Sigmoid colon (tissue), 7 donors: ENCODE measurements around the gene FOXR1. TPM values are rescaled to one million over a fixed set of nuclear protein-coding genes. Genes with fewer than 3 reads are reported as not detected.

ENCODE experiments used
- DNase-seq: peaks from one replicate; pipeline ENCODE4 v3.0.0-alpha.2; 2019
- H3K27ac ChIP-seq, 4 donors: fragments of 200-600 bp; sonication (generic); one replicate each; pipeline ENCODE4 v1.5.1; 2016 to 2019; ENCODE audit warnings: mild to moderate bottlenecking in 1 of 4
- H3K27me3 ChIP-seq, 3 donors: fragments of 200-600 bp; sonication (generic); one replicate each; pipeline ENCODE4 v1.5.1; 2019; ENCODE audit warnings: mild to moderate bottlenecking in 1 of 3
- H3K36me3 ChIP-seq, 4 donors: fragments of 200-600 bp; sonication (generic); one replicate each; pipeline ENCODE4 v1.5.1; 2016 to 2019
- H3K4me1 ChIP-seq, 4 donors: fragments of 200-600 bp; sonication (generic); one replicate each; pipeline ENCODE4 v1.5.1; 2017 to 2019
- H3K4me3 ChIP-seq, 4 donors: fragments of 200-600 bp; sonication (generic); one replicate each; pipeline ENCODE4 v1.5.1; 2017 to 2019; ENCODE audit warnings: mild to moderate bottlenecking in 2 of 4, moderate library complexity in 1 of 4
- H3K9me3 ChIP-seq, 4 donors: fragments of 200-600 bp in 3 of 4; sonication (generic) in 3 of 4; one replicate each; pipeline versions ENCODE4 v1.5.1 to v1.6.1; 2013 to 2019
- EP300 ChIP-seq, 4 donors: sonication (generic); formaldehyde crosslinking; IDR thresholded peaks; one replicate each; pipeline ENCODE4 v1.6.1; 2017; ENCODE audit warnings: antibody characterized with exemption in 4 of 4
- POLR2A ChIP-seq, 2 donors: fragments of 450-650 bp; IDR thresholded peaks; one replicate each; pipeline ENCODE4 v1.6.1; 2016; ENCODE audit warnings: antibody characterized with exemption in 2 of 2, mild to moderate bottlenecking in 2 of 2, moderate library complexity in 2 of 2
- POLR2AphosphoS5 ChIP-seq, 4 donors: sonication (generic); formaldehyde crosslinking; IDR thresholded peaks; one replicate each; pipeline ENCODE4 v1.6.1; 2017; ENCODE audit warnings: antibody characterized with exemption in 4 of 4
- WGBS, 2 donors: extraction: QIAGEN DNeasy Blood & Tissue Kit; methylation state at CpG; one replicate each; pipeline ENCODE4 v1.1.7; 2013; 5-methylcytosine and 5-hydroxymethylcytosine counted together
- intact Hi-C: fragments of 100-400 bp; cut with DNase I; formaldehyde crosslinking; loops from one replicate; pipeline ENCODE4 v1.15.1; 2023
- polyA plus RNA-seq, 3 donors: library from polyadenylated mRNA; stranded (reverse); fragments of 200-250 nt; gene quantifications; one replicate each; pipeline ENCODE4 v1.2.3, GENCODE V29; 2013
- total RNA-seq, 4 donors: library from RNA; depleted of rRNA; stranded (reverse); fragments of >200 nt; gene quantifications; one replicate each; pipeline ENCODE4 v1.1.0, GENCODE V29; 2016
- TF ChIP-seq, protein P1 (sequence below), 4 experiments: fragments of 450-650 bp in 3 of 4; fragments of 200-600 bp in 1 of 4; IDR thresholded peaks; one replicate each; pipeline ENCODE4 v1.5.1; 2016 to 2019; ENCODE audit warnings: antibody characterized with exemption in 4 of 4, mild to moderate bottlenecking in 3 of 4, moderate library complexity in 2 of 4
- donor health status: healthy with polysubstance abuse.
- donor health status: Bipolar disorder and iron deficiency.
- donor health status: healthy.

The FOXR1 gene
- total and polyA plus RNA-seq, 7 donors = not detected

- TF ChIP-seq POLR2A (IDR thresholded peaks at IDR 0.05) = no peak
- TF ChIP-seq, protein P1, sequence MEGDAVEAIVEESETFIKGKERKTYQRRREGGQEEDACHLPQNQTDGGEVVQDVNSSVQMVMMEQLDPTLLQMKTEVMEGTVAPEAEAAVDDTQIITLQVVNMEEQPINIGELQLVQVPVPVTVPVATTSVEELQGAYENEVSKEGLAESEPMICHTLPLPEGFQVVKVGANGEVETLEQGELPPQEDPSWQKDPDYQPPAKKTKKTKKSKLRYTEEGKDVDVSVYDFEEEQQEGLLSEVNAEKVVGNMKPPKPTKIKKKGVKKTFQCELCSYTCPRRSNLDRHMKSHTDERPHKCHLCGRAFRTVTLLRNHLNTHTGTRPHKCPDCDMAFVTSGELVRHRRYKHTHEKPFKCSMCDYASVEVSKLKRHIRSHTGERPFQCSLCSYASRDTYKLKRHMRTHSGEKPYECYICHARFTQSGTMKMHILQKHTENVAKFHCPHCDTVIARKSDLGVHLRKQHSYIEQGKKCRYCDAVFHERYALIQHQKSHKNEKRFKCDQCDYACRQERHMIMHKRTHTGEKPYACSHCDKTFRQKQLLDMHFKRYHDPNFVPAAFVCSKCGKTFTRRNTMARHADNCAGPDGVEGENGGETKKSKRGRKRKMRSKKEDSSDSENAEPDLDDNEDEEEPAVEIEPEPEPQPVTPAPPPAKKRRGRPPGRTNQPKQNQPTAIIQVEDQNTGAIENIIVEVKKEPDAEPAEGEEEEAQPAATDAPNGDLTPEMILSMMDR (IDR thresholded peaks at IDR 0.05) = no peak
- no peak for TF ChIP-seq POLR2AphosphoS5 (IDR thresholded peaks at IDR 0.05)
- TF ChIP-seq EP300 (IDR thresholded peaks at IDR 0.05) = no peak
- peak overlapping the region; percentile 62 to 96 (median 84) for H3K4me3 ChIP-seq
- 1 to 4% methylated on average over 19 of the region's 19 CpGs for WGBS, 2 donors
- peaks cover 0 to 31% (median 19%) of the 10 kb centered on the region in 4 donors for H3K4me1 ChIP-seq
- intact Hi-C loops = no loop called here
- H3K27me3 ChIP-seq = no peaks in the 10 kb centered on the region
- peaks cover 0 to 40% (median 15%) of the 10 kb centered on the region in 4 donors for H3K36me3 ChIP-seq
- peak overlapping the region; percentile 86 to 94 (median 90) for H3K27ac ChIP-seq
- no peaks in the 10 kb centered on the region for H3K9me3 ChIP-seq
- DNase-seq = no peak
These were observed 26.8 kb downstream of the FOXR1 start for GRCh38 chr11:118998388-118998717.

DNA sequence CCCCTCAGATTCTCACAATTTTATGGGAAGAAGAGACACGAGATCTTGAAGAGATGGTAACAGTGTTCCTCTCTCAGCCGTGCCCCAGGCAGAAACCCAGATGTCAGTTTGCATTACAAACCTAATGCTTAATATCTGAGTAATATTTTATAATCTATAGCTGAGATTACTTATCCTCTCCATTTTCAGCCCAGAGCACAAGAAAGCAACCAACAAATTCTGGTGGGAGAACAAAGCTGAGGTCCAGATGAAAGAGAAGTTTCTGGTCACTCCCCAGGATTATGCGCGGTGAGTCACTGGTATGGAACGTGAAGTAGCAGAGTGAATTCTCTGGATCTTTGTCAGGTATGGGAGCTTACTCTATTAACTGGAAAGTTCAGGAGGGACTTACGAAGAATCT lies 27.3 kb downstream of the FOXR1 start:
- 57 to 70% methylated on average over 6 of the region's 6 CpGs for WGBS, 2 donors
- TF ChIP-seq EP300 (IDR thresholded peaks at IDR 0.05) (no peak), POLR2AphosphoS5 (IDR thresholded peaks at IDR 0.05) (no peak), POLR2A (IDR thresholded peaks at IDR 0.05) (no peak)
- TF ChIP-seq, protein P1 (IDR thresholded peaks at IDR 0.05) = no peak

GRCh38 chr11:119000906-119001305 lies 29.3 kb downstream of the FOXR1 start:
- WGBS, 2 donors = 67 to 70% methylated on average over 1 of the region's 1 CpG
- intact Hi-C loops = no loop called here
- no peaks in the 10 kb centered on the region for H3K27me3 ChIP-seq
- H3K27ac ChIP-seq = no peak overlapping the region
- peaks cover 0 to 31% (median 19%) of the 10 kb centered on the region in 4 donors for H3K4me1 ChIP-seq
- H3K4me3 ChIP-seq = no peak overlapping the region
- no peaks in the 10 kb centered on the region for H3K9me3 ChIP-seq
- no peak for DNase-seq
- peaks cover 6 to 61% (median 19%) of the 10 kb centered on the region in 4 donors for H3K36me3 ChIP-seq
- TF ChIP-seq EP300 (IDR thresholded peaks at IDR 0.05) (no peak), POLR2AphosphoS5 (IDR thresholded peaks at IDR 0.05) (no peak), POLR2A (IDR thresholded peaks at IDR 0.05) (no peak)
- TF ChIP-seq, protein P1 (IDR thresholded peaks at IDR 0.05) = no peak

More for the DNA sequence above, 27.3 kb downstream of the FOXR1 start:
- Histone ChIP-seq H3K9me3 (no peaks in the 10 kb centered on the region), H3K27ac (peak overlapping the region; percentile 86 to 94 (median 90)), H3K4me3 (peak overlapping the region; percentile 62 to 96 (median 84)), H3K4me1 (peaks cover 0 to 31% (median 19%) of the 10 kb centered on the region in 4 donors), H3K27me3 (no peaks in the 10 kb centered on the region), H3K36me3 (peaks cover 0 to 44% (median 15%) of the 10 kb centered on the region in 4 donors)
- DNase-seq = no peak
- intact Hi-C loops = no loop called here

GRCh38 chr11:119006656-119007055 lies 35.1 kb downstream of the FOXR1 start:
- H3K36me3 ChIP-seq = peaks cover 12 to 84% (median 36%) of the 10 kb centered on the region in 4 donors
- peak; percentile 12 for DNase-seq
- H3K27me3 ChIP-seq = no peaks in the 10 kb centered on the region
- H3K4me1 ChIP-seq = no peaks in the 10 kb centered on the region
- H3K9me3 ChIP-seq = no peaks in the 10 kb centered on the region
- no peak overlapping the region for H3K4me3 ChIP-seq
- TF ChIP-seq EP300 (IDR thresholded peaks at IDR 0.05) = no peak
- TF ChIP-seq, protein P1 (IDR thresholded peaks at IDR 0.05) = no peak
- no peak for TF ChIP-seq POLR2AphosphoS5 (IDR thresholded peaks at IDR 0.05)
- TF ChIP-seq POLR2A (IDR thresholded peaks at IDR 0.05) = no peak
- intact Hi-C loops = no loop called here
- H3K27ac ChIP-seq = no peak overlapping the region
- 89 to 91% methylated on average over 4 of the region's 4 CpGs for WGBS, 2 donors
